Neural progenitor cell (in vitro differentiated cells): ENCODE measurements around the gene SLC5A10. TPM values are rescaled to one million over a fixed set of nuclear protein-coding genes. Genes with fewer than 3 reads are reported as not detected.

ENCODE experiments used
- DNase-seq: peaks from one replicate; pipeline ENCODE4 v3.0.0-alpha.2; 2016; ENCODE audit warnings: low spot score
- H2AFZ ChIP-seq: fragments of 200-600 bp; sonication (generic); replicated peaks from 2 replicates; pipeline ENCODE4 v1.6.1; 2016; ENCODE audit warnings: antibody characterized with exemption
- H3F3A ChIP-seq: fragments of 200-600 bp; sonication (generic); 2 replicates; pipeline ENCODE4 v1.6.1; 2016; ENCODE audit warnings: antibody characterized with exemption, low read depth
- H3K27ac ChIP-seq: fragments of 200-600 bp; sonication (generic); 2 replicates; pipeline ENCODE4 v1.5.1; 2016; ENCODE audit warnings: mild to moderate bottlenecking
- H3K27me3 ChIP-seq: fragments of 200-600 bp; sonication (generic); 2 replicates; pipeline ENCODE4 v1.6.1; 2016; ENCODE audit warnings: mild to moderate bottlenecking, moderate library complexity
- H3K36me3 ChIP-seq: fragments of 200-600 bp; sonication (generic); 2 replicates; pipeline ENCODE4 v1.5.1; 2016
- H3K4me1 ChIP-seq: fragments of 200-600 bp; sonication (generic); 2 replicates; pipeline ENCODE4 v1.6.1; 2016; ENCODE audit warnings: mixed run types
- H3K4me2 ChIP-seq: fragments of 200-600 bp; sonication (generic); 2 replicates; pipeline ENCODE4 v1.6.1; 2016
- H3K4me3 ChIP-seq: fragments of 200-600 bp; sonication (generic); 2 replicates; pipeline ENCODE4 v1.5.1; 2016
- H3K79me2 ChIP-seq: fragments of 200-600 bp; sonication (generic); 2 replicates; pipeline ENCODE4 v1.6.1; 2016; ENCODE audit warnings: low read depth
- H3K9ac ChIP-seq: fragments of 200-600 bp; sonication (generic); 2 replicates; pipeline ENCODE4 v1.6.1; 2016
- H3K9me3 ChIP-seq: fragments of 200-600 bp; sonication (generic); 2 replicates; pipeline ENCODE4 v1.5.1; 2016; ENCODE audit warnings: low read depth
- H4K20me1 ChIP-seq: fragments of 200-600 bp; sonication (generic); 2 replicates; pipeline ENCODE4 v1.6.1; 2016; ENCODE audit warnings: low read depth
- H3K27ac Mint-ChIP-seq: 3 replicates; pipeline ENCODE4 v1.8.0; 2021; ENCODE audit warnings: mixed read lengths
- H3K27me3 Mint-ChIP-seq: 2 replicates; pipeline ENCODE4 v1.8.0; 2022; ENCODE audit warnings: low read depth, mild to moderate bottlenecking, inconsistent platforms, moderate library complexity, mixed read lengths; ENCODE audit not compliant: insufficient read depth
- H3K36me3 Mint-ChIP-seq: 3 replicates; pipeline ENCODE4 v1.8.0; 2021; ENCODE audit warnings: mixed read lengths
- H3K4me1 Mint-ChIP-seq: 3 replicates; pipeline ENCODE4 v1.8.0; 2021; ENCODE audit warnings: mixed read lengths
- H3K4me3 Mint-ChIP-seq: 3 replicates; pipeline ENCODE4 v1.8.0; 2021; ENCODE audit warnings: mild to moderate bottlenecking, moderate library complexity, mixed read lengths
- H3K9me3 Mint-ChIP-seq: 3 replicates; pipeline ENCODE4 v1.8.0; 2020; ENCODE audit warnings: mixed read lengths
- CTCF ChIP-seq: fragments of 200-600 bp; sonication (generic); IDR thresholded peaks from 2 replicates; pipeline ENCODE4 v1.5.1; 2017; ENCODE audit warnings: antibody characterized with exemption, mild to moderate bottlenecking
- EZH2 ChIP-seq: fragments of 200-600 bp; sonication (generic); IDR thresholded peaks from 2 replicates; pipeline ENCODE4 v1.6.1; 2017; ENCODE audit warnings: antibody characterized with exemption, mild to moderate bottlenecking, moderate library complexity
- EZH2phosphoT487 ChIP-seq: fragments of 200-600 bp; sonication (generic); IDR thresholded peaks from 2 replicates; pipeline ENCODE4 v1.6.1; 2017; ENCODE audit warnings: antibody characterized with exemption
- total RNA-seq: library from RNA; depleted of rRNA; stranded (reverse); fragments of >200 nt; gene quantifications from 2 replicates; pipeline ENCODE4 v1.2.3, GENCODE V29; 2015; ENCODE audit warnings: low replicate concordance

Gene SLC5A10
- total RNA-seq, 1 donor from 2014 or later = not detected

GRCh38 chr17:18957831-18958230 lies 5.9 kb downstream of the SLC5A10 start:
- Histone ChIP-seq H3K27ac (no peak overlapping the region), H3K36me3 (no peaks in the 10 kb centered on the region), H3K4me3 (no peak overlapping the region), H2AFZ (no peak overlapping the region), H3F3A (no peaks in the 10 kb centered on the region), H4K20me1 (no peaks in the 10 kb centered on the region), H3K9ac (no peak overlapping the region), H3K4me2 (no peak overlapping the region), H3K79me2 (no peaks in the 10 kb centered on the region), H3K27me3 (no peaks in the 10 kb centered on the region), H3K4me1 (peaks cover 3% of the 10 kb centered on the region), H3K9me3 (no peaks in the 10 kb centered on the region)
- peaks cover 17% of the 10 kb centered on the region for H3K4me1 Mint-ChIP-seq
- H3K27me3 Mint-ChIP-seq = peaks cover 2% of the 10 kb centered on the region
- H3K27ac Mint-ChIP-seq = no peak overlapping the region
- no peak overlapping the region for H3K4me3 Mint-ChIP-seq
- DNase-seq = no peak
- TF ChIP-seq EZH2phosphoT487 (no peak), EZH2 (no peak), CTCF (no peak)
- H3K36me3 Mint-ChIP-seq = no peaks in the 10 kb centered on the region
- H3K9me3 Mint-ChIP-seq = no peaks in the 10 kb centered on the region

- Histone ChIP-seq H3K36me3 (no peaks in the 10 kb centered on the region), H4K20me1 (no peaks in the 10 kb centered on the region), H2AFZ (no peak overlapping the region), H3K79me2 (no peaks in the 10 kb centered on the region), H3K27ac (no peak overlapping the region), H3K9me3 (no peaks in the 10 kb centered on the region), H3K27me3 (no peaks in the 10 kb centered on the region), H3K9ac (no peak overlapping the region), H3K4me1 (peaks cover 3% of the 10 kb centered on the region), H3K4me2 (no peak overlapping the region), H3K4me3 (no peak overlapping the region), H3F3A (no peaks in the 10 kb centered on the region)
- no peak for TF ChIP-seq EZH2
- no peak for TF ChIP-seq CTCF
- no peak for TF ChIP-seq EZH2phosphoT487
- DNase-seq = no peak
- peaks cover 20% of the 10 kb centered on the region for H3K4me1 Mint-ChIP-seq
- no peak overlapping the region for H3K4me3 Mint-ChIP-seq
- H3K36me3 Mint-ChIP-seq = no peaks in the 10 kb centered on the region
- H3K27ac Mint-ChIP-seq = no peak overlapping the region
- H3K9me3 Mint-ChIP-seq = no peaks in the 10 kb centered on the region
- H3K27me3 Mint-ChIP-seq = peaks cover 2% of the 10 kb centered on the region
These were observed 6.6 kb downstream of the SLC5A10 start for GRCh38 chr17:18958611-18959010.

GRCh38 chr17:18959071-18959844 lies 7.3 kb downstream of the SLC5A10 start:
- Histone ChIP-seq H4K20me1 (no peaks in the 10 kb centered on the region), H3K79me2 (no peaks in the 10 kb centered on the region), H3K27me3 (no peaks in the 10 kb centered on the region), H3K27ac (no peak overlapping the region), H3K9ac (no peak overlapping the region), H2AFZ (no peak overlapping the region), H3F3A (no peaks in the 10 kb centered on the region), H3K4me2 (no peak overlapping the region), H3K9me3 (no peaks in the 10 kb centered on the region), H3K36me3 (no peaks in the 10 kb centered on the region), H3K4me3 (no peak overlapping the region), H3K4me1 (peaks cover 3% of the 10 kb centered on the region)
- Mint-ChIP-seq H3K27me3 (peaks cover 2% of the 10 kb centered on the region), H3K9me3 (no peaks in the 10 kb centered on the region), H3K27ac (no peak overlapping the region), H3K36me3 (no peaks in the 10 kb centered on the region), H3K4me1 (peaks cover 20% of the 10 kb centered on the region), H3K4me3 (no peak overlapping the region)
- peak; percentile 39 for DNase-seq
- TF ChIP-seq EZH2 (no peak), EZH2phosphoT487 (no peak), CTCF (no peak)
